HEK293 (cell line): ENCODE measurements around the gene CARD8.

ENCODE experiments used
- KLF1 ChIP-seq: fragments of 450-650 bp; formaldehyde crosslinking; IDR thresholded peaks from 2 replicates; pipeline ENCODE4 v1.5.1; 2016; ENCODE audit warnings: missing biosample characterization, missing genetic modification characterization
- MEIS1 ChIP-seq: sonication (generic); formaldehyde crosslinking; IDR thresholded peaks from 2 replicates; pipeline ENCODE4 v1.8.1; 2022; ENCODE audit warnings: missing genetic modification reagents, mild to moderate bottlenecking, borderline replicate concordance
- PRDM4 ChIP-seq: fragments of 450-650 bp; formaldehyde crosslinking; IDR thresholded peaks from 2 replicates; pipeline ENCODE4 v1.5.1; 2017; ENCODE audit warnings: missing biosample characterization, missing genetic modification characterization
- SP7 ChIP-seq: fragments of 450-650 bp; formaldehyde crosslinking; IDR thresholded peaks from 2 replicates; pipeline ENCODE4 v1.5.1; 2016; ENCODE audit warnings: missing biosample characterization, missing genetic modification characterization
- TCF7L2 ChIP-seq: IDR thresholded peaks from 2 replicates; pipeline ENCODE4 v1.6.1; 2011; ENCODE audit warnings: low read depth, mild to moderate bottlenecking, inconsistent platforms, low read length, moderate library complexity, borderline replicate concordance
- YY1 ChIP-seq: fragments of 450-650 bp; formaldehyde crosslinking; IDR thresholded peaks from 2 replicates; pipeline ENCODE4 v1.5.1; 2018; ENCODE audit warnings: missing biosample characterization, missing genetic modification characterization
- ZBTB17 ChIP-seq: fragments of 450-650 bp; formaldehyde crosslinking; IDR thresholded peaks from 2 replicates; pipeline ENCODE4 v1.5.1; 2016; ENCODE audit warnings: missing biosample characterization, missing genetic modification characterization
- ZBTB26 ChIP-seq: fragments of 450-650 bp; formaldehyde crosslinking; optimal IDR thresholded peaks from 2 replicates; pipeline ENCODE3; 2016; ENCODE audit warnings: missing biosample characterization, mild to moderate bottlenecking, missing genetic modification characterization
- ZBTB8A ChIP-seq: fragments of 450-650 bp; formaldehyde crosslinking; IDR thresholded peaks from 2 replicates; pipeline ENCODE4 v1.5.1; 2016; ENCODE audit warnings: missing biosample characterization, missing genetic modification characterization
- ZIC2 ChIP-seq: fragments of 450-650 bp; formaldehyde crosslinking; IDR thresholded peaks from 2 replicates; pipeline ENCODE4 v1.5.1; 2016; ENCODE audit warnings: missing biosample characterization, missing genetic modification characterization
- ZNF10 ChIP-seq: fragments of 450-650 bp; formaldehyde crosslinking; IDR thresholded peaks from 2 replicates; pipeline ENCODE4 v1.5.1; 2017; ENCODE audit warnings: missing biosample characterization, missing genetic modification characterization
- ZNF157 ChIP-seq: fragments of 450-650 bp; formaldehyde crosslinking; IDR thresholded peaks from 2 replicates; pipeline ENCODE4 v1.5.1; 2016; ENCODE audit warnings: missing biosample characterization, missing genetic modification characterization
- ZNF24 ChIP-seq: fragments of 450-650 bp; formaldehyde crosslinking; IDR thresholded peaks from 2 replicates; pipeline ENCODE4 v1.5.1; 2016; ENCODE audit warnings: missing biosample characterization, missing genetic modification characterization
- ZNF248 ChIP-seq: fragments of 450-650 bp; formaldehyde crosslinking; IDR thresholded peaks from 2 replicates; pipeline ENCODE4 v1.5.1; 2017; ENCODE audit warnings: missing biosample characterization, missing genetic modification characterization
- ZNF362 ChIP-seq: fragments of 450-650 bp; formaldehyde crosslinking; IDR thresholded peaks from 2 replicates; pipeline ENCODE4 v1.5.1; 2016; ENCODE audit warnings: missing biosample characterization, missing genetic modification characterization
- ZNF394 ChIP-seq: fragments of 450-650 bp; formaldehyde crosslinking; IDR thresholded peaks from 2 replicates; pipeline ENCODE4 v1.5.1; 2016; ENCODE audit warnings: missing biosample characterization, missing genetic modification characterization, mild to moderate bottlenecking, moderate library complexity, borderline replicate concordance
- ZNF501 ChIP-seq: fragments of 450-650 bp; formaldehyde crosslinking; IDR thresholded peaks from 2 replicates; pipeline ENCODE4 v1.5.1; 2016; ENCODE audit warnings: missing biosample characterization, missing genetic modification characterization
- ZNF561 ChIP-seq: fragments of 450-650 bp; IDR thresholded peaks from 2 replicates; pipeline ENCODE4 v1.5.1; 2018; ENCODE audit warnings: missing biosample characterization, missing genetic modification characterization, borderline replicate concordance
- ZNF600 ChIP-seq: fragments of 450-650 bp; formaldehyde crosslinking; IDR thresholded peaks from 2 replicates; pipeline ENCODE4 v1.5.1; 2016; ENCODE audit warnings: missing biosample characterization, missing genetic modification characterization
- ZNF660 ChIP-seq: fragments of 450-650 bp; IDR thresholded peaks from 2 replicates; pipeline ENCODE4 v1.5.1; 2018; ENCODE audit warnings: missing biosample characterization, mild to moderate bottlenecking, missing genetic modification characterization
- ZNF664 ChIP-seq: fragments of 450-650 bp; formaldehyde crosslinking; IDR thresholded peaks from 2 replicates; pipeline ENCODE4 v1.5.1; 2016; ENCODE audit warnings: missing biosample characterization, missing genetic modification characterization
- ZSCAN30 ChIP-seq: fragments of 450-650 bp; IDR thresholded peaks from 2 replicates; pipeline ENCODE4 v1.5.1; 2018; ENCODE audit warnings: missing biosample characterization, mild to moderate bottlenecking, missing genetic modification characterization, moderate library complexity
- ZXDB ChIP-seq: fragments of 450-650 bp; formaldehyde crosslinking; IDR thresholded peaks from 2 replicates; pipeline ENCODE4 v1.5.1; 2016; ENCODE audit warnings: missing biosample characterization, missing genetic modification characterization
- TF ChIP-seq, protein P1 (sequence below): fragments of 450-650 bp; formaldehyde crosslinking; conservative IDR thresholded peaks from 2 replicates; pipeline ENCODE4 v1.5.1; 2016; ENCODE audit warnings: low read depth, missing biosample characterization, missing genetic modification characterization
- TF ChIP-seq, protein P2 (sequence below): fragments of 450-650 bp; formaldehyde crosslinking; IDR thresholded peaks from 2 replicates; pipeline ENCODE4 v1.5.1; 2016; ENCODE audit warnings: missing biosample characterization, missing genetic modification characterization
- TF ChIP-seq, protein P3 (sequence below): fragments of 450-650 bp; formaldehyde crosslinking; IDR thresholded peaks from 2 replicates; pipeline ENCODE4 v1.5.1; 2016; ENCODE audit warnings: missing biosample characterization, missing genetic modification characterization

The CARD8 gene

GRCh38 chr19:48255376-48256303 is at the start of gene CARD8 (continued):
- no peak for TF ChIP-seq ZBTB26 (tag by site-specific recombination)
- 0 out of 2 replicates have a peak, but pooled peaks have one; percentile 16 for TF ChIP-seq ZBTB8A (tag by site-specific recombination)
- TF ChIP-seq ZNF362: peak; percentile 50; the same call in 1 of the 2 replicates
- TF ChIP-seq TCF7L2: no peak
- TF ChIP-seq ZNF24 (tag by site-specific recombination): peak; percentile 46; the same call in 1 of the 2 replicates
- no peak for TF ChIP-seq ZNF10 (tag by site-specific recombination)
- peak; percentile 58 for TF ChIP-seq ZXDB (tag by site-specific recombination)
- peak; percentile 81 for TF ChIP-seq ZNF561 (tag by site-specific recombination)
- TF ChIP-seq MEIS1 (CRISPR knock-in tag): 0 out of 2 replicates have a peak, but pooled peaks have one; percentile 42
- TF ChIP-seq ZSCAN30 (tag by site-specific recombination): peak; percentile 73; the same call in 1 of the 2 replicates
- TF ChIP-seq SP7 (tag by site-specific recombination): peak; percentile 46; the same call in 1 of the 2 replicates
- TF ChIP-seq, protein P1, sequence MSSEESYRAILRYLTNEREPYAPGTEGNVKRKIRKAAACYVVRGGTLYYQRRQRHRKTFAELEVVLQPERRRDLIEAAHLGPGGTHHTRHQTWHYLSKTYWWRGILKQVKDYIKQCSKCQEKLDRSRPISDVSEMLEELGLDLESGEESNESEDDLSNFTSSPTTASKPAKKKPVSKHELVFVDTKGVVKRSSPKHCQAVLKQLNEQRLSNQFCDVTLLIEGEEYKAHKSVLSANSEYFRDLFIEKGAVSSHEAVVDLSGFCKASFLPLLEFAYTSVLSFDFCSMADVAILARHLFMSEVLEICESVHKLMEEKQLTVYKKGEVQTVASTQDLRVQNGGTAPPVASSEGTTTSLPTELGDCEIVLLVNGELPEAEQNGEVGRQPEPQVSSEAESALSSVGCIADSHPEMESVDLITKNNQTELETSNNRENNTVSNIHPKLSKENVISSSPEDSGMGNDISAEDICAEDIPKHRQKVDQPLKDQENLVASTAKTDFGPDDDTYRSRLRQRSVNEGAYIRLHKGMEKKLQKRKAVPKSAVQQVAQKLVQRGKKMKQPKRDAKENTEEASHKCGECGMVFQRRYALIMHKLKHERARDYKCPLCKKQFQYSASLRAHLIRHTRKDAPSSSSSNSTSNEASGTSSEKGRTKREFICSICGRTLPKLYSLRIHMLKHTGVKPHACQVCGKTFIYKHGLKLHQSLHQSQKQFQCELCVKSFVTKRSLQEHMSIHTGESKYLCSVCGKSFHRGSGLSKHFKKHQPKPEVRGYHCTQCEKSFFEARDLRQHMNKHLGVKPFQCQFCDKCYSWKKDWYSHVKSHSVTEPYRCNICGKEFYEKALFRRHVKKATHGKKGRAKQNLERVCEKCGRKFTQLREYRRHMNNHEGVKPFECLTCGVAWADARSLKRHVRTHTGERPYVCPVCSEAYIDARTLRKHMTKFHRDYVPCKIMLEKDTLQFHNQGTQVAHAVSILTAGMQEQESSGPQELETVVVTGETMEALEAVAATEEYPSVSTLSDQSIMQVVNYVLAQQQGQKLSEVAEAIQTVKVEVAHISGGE (tag by site-specific recombination): peak; percentile 98
- TF ChIP-seq, protein P2, sequence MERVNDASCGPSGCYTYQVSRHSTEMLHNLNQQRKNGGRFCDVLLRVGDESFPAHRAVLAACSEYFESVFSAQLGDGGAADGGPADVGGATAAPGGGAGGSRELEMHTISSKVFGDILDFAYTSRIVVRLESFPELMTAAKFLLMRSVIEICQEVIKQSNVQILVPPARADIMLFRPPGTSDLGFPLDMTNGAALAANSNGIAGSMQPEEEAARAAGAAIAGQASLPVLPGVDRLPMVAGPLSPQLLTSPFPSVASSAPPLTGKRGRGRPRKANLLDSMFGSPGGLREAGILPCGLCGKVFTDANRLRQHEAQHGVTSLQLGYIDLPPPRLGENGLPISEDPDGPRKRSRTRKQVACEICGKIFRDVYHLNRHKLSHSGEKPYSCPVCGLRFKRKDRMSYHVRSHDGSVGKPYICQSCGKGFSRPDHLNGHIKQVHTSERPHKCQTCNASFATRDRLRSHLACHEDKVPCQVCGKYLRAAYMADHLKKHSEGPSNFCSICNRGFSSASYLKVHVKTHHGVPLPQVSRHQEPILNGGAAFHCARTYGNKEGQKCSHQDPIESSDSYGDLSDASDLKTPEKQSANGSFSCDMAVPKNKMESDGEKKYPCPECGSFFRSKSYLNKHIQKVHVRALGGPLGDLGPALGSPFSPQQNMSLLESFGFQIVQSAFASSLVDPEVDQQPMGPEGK (tag by site-specific recombination): peak; percentile 35; the same call in 1 of the 2 replicates
- TF ChIP-seq ZNF394: peak; percentile 28; the same call in 1 of the 2 replicates
- no peak for TF ChIP-seq ZNF248 (tag by site-specific recombination)
- TF ChIP-seq KLF1 (tag by site-specific recombination): no peak
- TF ChIP-seq, protein P3, sequence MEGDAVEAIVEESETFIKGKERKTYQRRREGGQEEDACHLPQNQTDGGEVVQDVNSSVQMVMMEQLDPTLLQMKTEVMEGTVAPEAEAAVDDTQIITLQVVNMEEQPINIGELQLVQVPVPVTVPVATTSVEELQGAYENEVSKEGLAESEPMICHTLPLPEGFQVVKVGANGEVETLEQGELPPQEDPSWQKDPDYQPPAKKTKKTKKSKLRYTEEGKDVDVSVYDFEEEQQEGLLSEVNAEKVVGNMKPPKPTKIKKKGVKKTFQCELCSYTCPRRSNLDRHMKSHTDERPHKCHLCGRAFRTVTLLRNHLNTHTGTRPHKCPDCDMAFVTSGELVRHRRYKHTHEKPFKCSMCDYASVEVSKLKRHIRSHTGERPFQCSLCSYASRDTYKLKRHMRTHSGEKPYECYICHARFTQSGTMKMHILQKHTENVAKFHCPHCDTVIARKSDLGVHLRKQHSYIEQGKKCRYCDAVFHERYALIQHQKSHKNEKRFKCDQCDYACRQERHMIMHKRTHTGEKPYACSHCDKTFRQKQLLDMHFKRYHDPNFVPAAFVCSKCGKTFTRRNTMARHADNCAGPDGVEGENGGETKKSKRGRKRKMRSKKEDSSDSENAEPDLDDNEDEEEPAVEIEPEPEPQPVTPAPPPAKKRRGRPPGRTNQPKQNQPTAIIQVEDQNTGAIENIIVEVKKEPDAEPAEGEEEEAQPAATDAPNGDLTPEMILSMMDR (tag by site-specific recombination): no peak
- TF ChIP-seq ZNF660 (tag by site-specific recombination): peak; percentile 84
- TF ChIP-seq YY1 (tag by site-specific recombination): peak; percentile 93
- TF ChIP-seq ZIC2: 0 out of 2 replicates have a peak, but pooled peaks have one; percentile 21
- TF ChIP-seq ZNF600: peak; percentile 58; the same call in 1 of the 2 replicates
- TF ChIP-seq ZNF664 (tag by site-specific recombination): peak; percentile 50; the same call in 1 of the 2 replicates
- TF ChIP-seq ZBTB17 (tag by site-specific recombination): peak; percentile 87
- peak; percentile 78 for TF ChIP-seq PRDM4
- TF ChIP-seq ZNF501: peak; percentile 30
- TF ChIP-seq ZNF157: no peak
